ENCODE results near the gene THBS1. TPM values are rescaled to one million over a fixed set of nuclear protein-coding genes. Genes with fewer than 3 reads are reported as not detected.

Gene THBS1
- total RNA-seq, 1 donor from 2014 or later: 337 TPM

DNA sequence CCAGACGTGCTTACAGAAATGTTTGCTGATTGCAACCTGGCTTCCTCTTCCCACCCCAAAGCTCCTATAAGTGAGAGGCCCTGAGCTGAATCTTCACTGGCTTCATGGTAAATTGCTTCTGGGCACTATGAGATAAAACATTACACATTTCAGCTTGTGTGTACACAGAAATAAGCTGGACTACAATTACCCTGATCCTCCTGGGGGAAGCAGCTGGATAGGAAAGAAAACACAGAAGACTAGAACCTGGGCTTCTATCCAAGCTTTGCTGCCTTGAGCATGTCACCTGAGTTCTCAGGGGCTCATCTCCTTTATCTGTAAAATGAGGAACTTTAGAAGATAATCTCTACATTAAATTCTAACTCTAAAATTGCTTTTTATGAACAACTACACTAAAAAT lies 40.3 kb downstream of the THBS1 start:
- H3K4me3 Mint-ChIP-seq: no peak overlapping the region
- no peaks in the 10 kb centered on the region for H3K36me3 Mint-ChIP-seq
- no peak overlapping the region for H3K27ac Mint-ChIP-seq
- TF ChIP-seq, protein P1, sequence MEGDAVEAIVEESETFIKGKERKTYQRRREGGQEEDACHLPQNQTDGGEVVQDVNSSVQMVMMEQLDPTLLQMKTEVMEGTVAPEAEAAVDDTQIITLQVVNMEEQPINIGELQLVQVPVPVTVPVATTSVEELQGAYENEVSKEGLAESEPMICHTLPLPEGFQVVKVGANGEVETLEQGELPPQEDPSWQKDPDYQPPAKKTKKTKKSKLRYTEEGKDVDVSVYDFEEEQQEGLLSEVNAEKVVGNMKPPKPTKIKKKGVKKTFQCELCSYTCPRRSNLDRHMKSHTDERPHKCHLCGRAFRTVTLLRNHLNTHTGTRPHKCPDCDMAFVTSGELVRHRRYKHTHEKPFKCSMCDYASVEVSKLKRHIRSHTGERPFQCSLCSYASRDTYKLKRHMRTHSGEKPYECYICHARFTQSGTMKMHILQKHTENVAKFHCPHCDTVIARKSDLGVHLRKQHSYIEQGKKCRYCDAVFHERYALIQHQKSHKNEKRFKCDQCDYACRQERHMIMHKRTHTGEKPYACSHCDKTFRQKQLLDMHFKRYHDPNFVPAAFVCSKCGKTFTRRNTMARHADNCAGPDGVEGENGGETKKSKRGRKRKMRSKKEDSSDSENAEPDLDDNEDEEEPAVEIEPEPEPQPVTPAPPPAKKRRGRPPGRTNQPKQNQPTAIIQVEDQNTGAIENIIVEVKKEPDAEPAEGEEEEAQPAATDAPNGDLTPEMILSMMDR (IDR thresholded peaks at IDR 0.05; ENCODE audit: unreplicated experiment): no peak
- no peak for DNase-seq (ENCODE audit: low spot score in 2 of 2, unreplicated experiment in 2 of 2)
- H3K4me1 Mint-ChIP-seq: no peaks in the 10 kb centered on the region
- H3K27me3 Mint-ChIP-seq (ENCODE audit: low read depth): no peaks in the 10 kb centered on the region
- H3K9me3 Mint-ChIP-seq: peaks cover 11% of the 10 kb centered on the region

DNA sequence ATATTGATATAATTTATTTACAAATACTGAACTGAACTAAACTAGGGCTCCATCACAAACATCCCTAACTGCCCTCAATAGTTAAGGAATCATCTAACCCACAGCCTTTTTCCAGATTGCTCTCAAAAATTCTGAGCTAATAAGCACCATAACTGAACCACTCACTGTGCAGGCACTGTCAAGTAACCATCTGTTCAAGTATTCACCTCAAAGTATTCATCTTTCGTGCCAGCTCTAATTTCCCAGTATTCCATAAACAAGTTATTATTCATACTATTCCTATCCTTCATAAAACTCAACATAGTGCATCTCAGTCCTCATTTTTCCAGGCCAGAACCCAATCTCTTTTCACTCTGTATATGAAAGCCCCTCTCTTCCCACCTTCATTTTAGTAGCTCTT lies 41.1 kb downstream of the THBS1 start:
- no peaks in the 10 kb centered on the region for H3K4me1 Mint-ChIP-seq
- DNase-seq (ENCODE audit: low spot score in 2 of 2, unreplicated experiment in 2 of 2): no peak
- H3K36me3 Mint-ChIP-seq: no peaks in the 10 kb centered on the region
- no peak overlapping the region for H3K27ac Mint-ChIP-seq
- TF ChIP-seq, protein P1 (IDR thresholded peaks at IDR 0.05; ENCODE audit: unreplicated experiment): no peak
- no peaks in the 10 kb centered on the region for H3K27me3 Mint-ChIP-seq (ENCODE audit: low read depth)
- H3K4me3 Mint-ChIP-seq: no peak overlapping the region
- peaks cover 6% of the 10 kb centered on the region for H3K9me3 Mint-ChIP-seq

DNA sequence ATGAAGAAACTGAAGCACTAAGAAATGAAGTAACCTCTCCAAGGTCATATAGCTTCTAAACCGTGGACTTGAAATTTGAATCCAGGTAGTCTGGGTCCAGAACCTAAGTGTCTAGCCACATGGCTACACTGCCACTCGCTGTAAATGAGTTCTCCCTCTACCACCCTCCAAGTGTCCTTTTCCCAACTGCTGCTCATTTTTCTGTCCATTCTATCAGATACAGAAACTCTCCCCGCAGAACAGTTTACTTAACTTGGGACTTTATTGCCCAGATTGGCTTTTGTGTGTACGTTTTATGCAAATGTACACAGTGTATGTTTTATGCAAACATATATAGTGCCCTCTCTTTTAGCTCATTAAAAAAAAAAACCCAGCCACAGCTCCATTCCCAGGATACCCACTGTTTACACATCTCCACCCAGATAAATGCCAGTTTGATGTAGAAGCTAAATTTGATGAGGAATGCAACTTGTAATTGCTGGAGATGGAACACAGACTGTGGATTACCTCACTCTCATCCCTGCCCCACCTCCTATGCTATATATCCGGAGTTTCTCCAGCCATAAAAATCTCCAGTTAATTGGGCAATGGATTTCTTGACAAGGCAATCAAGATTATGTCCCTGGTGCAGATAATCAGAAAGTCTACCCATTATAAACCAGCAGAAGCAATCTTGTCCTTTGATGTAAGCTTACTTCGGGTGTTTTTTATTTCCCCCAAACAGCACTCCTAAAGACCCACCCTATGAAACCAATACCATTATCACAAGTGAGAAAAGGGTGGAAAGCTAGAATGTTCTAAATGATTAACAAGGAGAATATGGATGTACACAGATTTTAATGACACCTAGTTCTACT lies 42.0 kb downstream of the THBS1 start:
- no peaks in the 10 kb centered on the region for H3K27me3 Mint-ChIP-seq (ENCODE audit: low read depth)
- H3K27ac Mint-ChIP-seq: no peak overlapping the region
- peaks cover 6% of the 10 kb centered on the region for H3K9me3 Mint-ChIP-seq
- no peaks in the 10 kb centered on the region for H3K36me3 Mint-ChIP-seq
- peaks cover under 1% of the 10 kb centered on the region for H3K4me1 Mint-ChIP-seq
- TF ChIP-seq, protein P1 (IDR thresholded peaks at IDR 0.05; ENCODE audit: unreplicated experiment): no peak
- no peak for DNase-seq (ENCODE audit: low spot score in 2 of 2, unreplicated experiment in 2 of 2)
- no peak overlapping the region for H3K4me3 Mint-ChIP-seq

DNA sequence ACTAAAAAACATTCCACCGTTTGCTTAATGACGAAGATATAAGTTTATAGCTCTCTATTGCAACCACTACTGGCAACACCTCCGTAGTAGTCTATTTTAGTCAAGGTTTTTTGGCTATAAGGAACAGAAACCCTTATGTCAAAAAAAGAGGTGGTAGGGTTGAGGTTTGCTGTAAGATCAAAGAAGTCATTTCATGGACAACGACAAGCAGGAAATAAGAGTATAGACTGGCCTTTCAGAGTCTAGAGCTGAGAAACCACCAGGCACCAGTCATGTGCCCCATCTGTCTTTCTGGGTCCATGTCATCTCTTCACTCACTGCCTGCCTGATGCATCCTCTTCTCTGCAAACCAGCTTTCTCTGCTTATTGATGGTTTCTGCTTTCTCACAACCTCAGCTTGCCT lies 42.7 kb downstream of the THBS1 start:
- H3K4me1 Mint-ChIP-seq: peaks cover 4% of the 10 kb centered on the region
- H3K27ac Mint-ChIP-seq: no peak overlapping the region
- TF ChIP-seq, protein P1 (IDR thresholded peaks at IDR 0.05; ENCODE audit: unreplicated experiment): no peak

DNA sequence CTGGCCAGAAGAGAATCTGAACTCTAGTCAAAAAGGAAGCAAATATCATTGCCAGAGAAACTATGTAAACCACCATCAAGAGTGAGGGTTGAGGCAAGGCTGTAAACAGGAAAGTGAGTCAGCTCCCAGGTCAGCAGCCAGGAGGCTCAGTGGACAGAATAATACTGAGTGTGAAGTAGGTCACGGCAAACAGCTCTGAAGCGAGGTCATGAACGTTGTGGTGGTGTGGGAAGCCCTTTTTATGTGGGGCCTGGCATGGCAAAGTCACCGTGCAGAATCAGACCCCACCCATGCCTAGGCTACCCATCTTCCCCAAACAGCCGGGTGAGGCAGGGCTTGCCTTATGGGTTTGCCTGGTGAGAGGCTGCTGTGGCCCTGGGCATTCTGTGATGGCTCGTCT lies 43.9 kb downstream of the THBS1 start:
- H3K27ac Mint-ChIP-seq: no peak overlapping the region
- TF ChIP-seq, protein P1 (IDR thresholded peaks at IDR 0.05; ENCODE audit: unreplicated experiment): no peak
- H3K27me3 Mint-ChIP-seq (ENCODE audit: low read depth): no peaks in the 10 kb centered on the region
- no peak overlapping the region for H3K4me3 Mint-ChIP-seq
- no peak for DNase-seq (ENCODE audit: low spot score in 2 of 2, unreplicated experiment in 2 of 2)
- no peaks in the 10 kb centered on the region for H3K36me3 Mint-ChIP-seq
- H3K4me1 Mint-ChIP-seq: peaks cover 10% of the 10 kb centered on the region
- H3K9me3 Mint-ChIP-seq: peaks cover 3% of the 10 kb centered on the region

More for the DNA sequence above, 42.7 kb downstream of the THBS1 start:
- Mint-ChIP-seq H3K9me3 (peaks cover 6% of the 10 kb centered on the region), H3K36me3 (no peaks in the 10 kb centered on the region), H3K27me3 (ENCODE audit: low read depth) (no peaks in the 10 kb centered on the region), H3K4me3 (no peak overlapping the region)
- DNase-seq (ENCODE audit: low spot score in 2 of 2, unreplicated experiment in 2 of 2): no peak
